WERI-Rb-1 (cell line): ENCODE results near the gene IFNA17.

Experiments
- DNase-seq: peaks from one replicate; pipeline ENCODE4 v3.0.0-alpha.2; 2020
- H3K27ac ChIP-seq: fragments of 250-450 bp; sonication (Bioruptor Pico); 2 replicates; pipeline ENCODE4 v1.5.1; 2020; ENCODE audit warnings: mild to moderate bottlenecking, moderate library complexity
- H3K27me3 ChIP-seq: fragments of 250-450 bp; sonication (Bioruptor Pico); 2 replicates; pipeline ENCODE4 v1.5.1; 2021; ENCODE audit warnings: mild to moderate bottlenecking, low read depth, moderate library complexity; ENCODE audit not compliant: insufficient read depth, severe bottlenecking
- H3K36me3 ChIP-seq: fragments of 250-450 bp; sonication (Bioruptor Pico); 2 replicates; pipeline ENCODE4 v1.5.1; 2020; ENCODE audit warnings: mild to moderate bottlenecking, moderate library complexity
- H3K4me3 ChIP-seq: 2 replicates; pipeline ENCODE4 v1.5.1; 2011; ENCODE audit warnings: low read depth, mild to moderate bottlenecking, control low read depth, low read length
- H3K9me3 ChIP-seq: fragments of 250-450 bp; sonication (Bioruptor Pico); 2 replicates; pipeline ENCODE4 v1.5.1; 2021; ENCODE audit warnings: mild to moderate bottlenecking, moderate library complexity; ENCODE audit not compliant: severe bottlenecking
- TF ChIP-seq, protein P1 (sequence below): IDR thresholded peaks from 2 replicates; pipeline ENCODE4 v1.5.1; 2011; ENCODE audit warnings: low read depth, mild to moderate bottlenecking, control low read depth, inconsistent platforms, low read length

IFNA17 gene

DNA sequence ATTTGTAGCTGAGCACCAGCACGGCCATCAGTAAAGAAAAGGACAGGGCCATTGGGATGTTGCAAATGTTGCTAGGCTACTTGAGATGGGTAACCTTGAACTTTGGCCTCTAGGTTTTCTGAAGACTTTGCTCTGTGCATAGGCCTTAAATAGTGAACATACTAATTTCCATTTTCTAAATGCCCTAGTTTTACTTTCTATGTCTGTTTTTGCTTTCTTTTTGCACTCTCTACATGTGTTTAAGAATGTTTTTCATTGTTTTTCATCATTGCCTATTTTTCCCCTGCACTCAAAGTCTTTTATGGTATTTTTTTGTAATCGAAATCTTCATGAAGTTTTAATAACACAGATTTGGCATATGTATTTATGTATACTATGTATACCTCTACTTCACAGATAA, at the start of gene IFNA17:
IFNA17 (minus strand) TSS at position 101 of the 400 bp plus-strand sequence; CDS start at position 52, 49 bp downstream.
- H3K27me3 ChIP-seq, result peaks cover 5% of the 10 kb centered on the region
- no peaks in the 10 kb centered on the region for H3K36me3 ChIP-seq
- TF ChIP-seq, protein P1, sequence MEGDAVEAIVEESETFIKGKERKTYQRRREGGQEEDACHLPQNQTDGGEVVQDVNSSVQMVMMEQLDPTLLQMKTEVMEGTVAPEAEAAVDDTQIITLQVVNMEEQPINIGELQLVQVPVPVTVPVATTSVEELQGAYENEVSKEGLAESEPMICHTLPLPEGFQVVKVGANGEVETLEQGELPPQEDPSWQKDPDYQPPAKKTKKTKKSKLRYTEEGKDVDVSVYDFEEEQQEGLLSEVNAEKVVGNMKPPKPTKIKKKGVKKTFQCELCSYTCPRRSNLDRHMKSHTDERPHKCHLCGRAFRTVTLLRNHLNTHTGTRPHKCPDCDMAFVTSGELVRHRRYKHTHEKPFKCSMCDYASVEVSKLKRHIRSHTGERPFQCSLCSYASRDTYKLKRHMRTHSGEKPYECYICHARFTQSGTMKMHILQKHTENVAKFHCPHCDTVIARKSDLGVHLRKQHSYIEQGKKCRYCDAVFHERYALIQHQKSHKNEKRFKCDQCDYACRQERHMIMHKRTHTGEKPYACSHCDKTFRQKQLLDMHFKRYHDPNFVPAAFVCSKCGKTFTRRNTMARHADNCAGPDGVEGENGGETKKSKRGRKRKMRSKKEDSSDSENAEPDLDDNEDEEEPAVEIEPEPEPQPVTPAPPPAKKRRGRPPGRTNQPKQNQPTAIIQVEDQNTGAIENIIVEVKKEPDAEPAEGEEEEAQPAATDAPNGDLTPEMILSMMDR, result no peak
- no peak within 1 kb of the TSS for H3K27ac ChIP-seq
- no peak for DNase-seq
- H3K4me3 ChIP-seq, result no peak within 1 kb of the TSS
- H3K9me3 ChIP-seq, result no peaks in the 10 kb centered on the region

DNA sequence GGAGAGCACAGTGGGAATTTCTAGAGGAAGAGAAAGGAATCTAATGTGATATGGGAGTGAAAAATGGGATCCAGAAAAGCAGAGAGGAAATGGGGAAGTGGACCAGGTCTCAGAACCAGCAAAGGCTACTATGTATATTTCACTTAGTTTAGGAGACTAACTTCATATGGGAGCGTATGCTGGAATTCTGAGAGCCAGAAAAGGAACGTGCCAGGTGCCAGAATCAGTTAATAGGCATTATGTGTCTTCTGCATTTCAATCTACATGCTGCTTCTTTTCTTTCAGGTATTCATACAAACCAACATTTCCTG, 40.3 kb upstream of the IFNA17 start:
- H3K9me3 ChIP-seq, result no peaks in the 10 kb centered on the region
- TF ChIP-seq, protein P1, result no peak
- no peak for DNase-seq
- H3K27ac ChIP-seq, result no peak overlapping the region
- H3K4me3 ChIP-seq, result no peak overlapping the region
- H3K36me3 ChIP-seq, result no peaks in the 10 kb centered on the region
- peaks cover 3% of the 10 kb centered on the region for H3K27me3 ChIP-seq

DNA sequence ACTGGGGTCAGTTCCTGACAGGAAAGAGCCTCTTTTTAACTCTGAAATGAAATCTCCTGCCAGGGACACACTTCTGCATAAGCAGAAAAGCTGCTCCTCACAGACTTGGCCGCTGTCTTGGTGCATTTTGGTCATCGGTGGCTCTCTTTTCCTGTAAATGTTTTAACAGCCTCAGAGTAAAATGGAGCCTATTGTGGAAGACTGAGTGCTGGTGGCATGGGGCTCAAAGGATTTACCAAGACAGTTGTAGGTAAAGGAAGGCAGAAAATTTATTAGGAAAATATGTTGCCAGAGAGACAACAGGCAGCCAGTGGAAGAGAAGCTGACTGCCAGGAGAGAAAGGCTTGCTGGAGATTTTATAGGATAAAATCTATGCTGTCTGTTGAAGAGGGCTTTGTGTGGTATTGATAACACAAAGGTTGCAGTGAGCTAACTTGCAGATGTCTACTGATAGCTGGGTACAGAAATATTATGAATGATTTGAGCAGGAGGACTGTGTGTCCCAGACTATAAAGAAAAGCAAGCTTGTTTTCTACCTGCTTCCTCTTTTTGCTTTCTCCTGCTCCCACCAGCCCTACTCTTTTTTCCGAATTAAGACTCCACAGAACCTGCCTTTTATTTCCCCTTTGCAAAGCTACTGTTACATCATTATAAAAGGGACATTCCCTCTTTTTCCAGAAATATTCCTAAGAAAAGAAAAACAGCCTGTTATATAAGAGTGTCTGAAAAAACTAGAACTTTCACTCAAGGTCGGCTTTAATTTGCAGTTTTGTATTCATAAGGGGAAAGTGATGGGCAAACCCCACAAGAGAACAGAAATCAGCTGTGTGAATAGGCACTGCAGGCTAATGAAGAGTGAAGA, 39.7 kb upstream of the IFNA17 start:
- peaks cover 3% of the 10 kb centered on the region for H3K27me3 ChIP-seq
- H3K27ac ChIP-seq, result no peak overlapping the region
- H3K4me3 ChIP-seq, result no peak overlapping the region
- DNase-seq, result no peak
- no peaks in the 10 kb centered on the region for H3K36me3 ChIP-seq
- TF ChIP-seq, protein P1, result no peak
- no peaks in the 10 kb centered on the region for H3K9me3 ChIP-seq

DNA sequence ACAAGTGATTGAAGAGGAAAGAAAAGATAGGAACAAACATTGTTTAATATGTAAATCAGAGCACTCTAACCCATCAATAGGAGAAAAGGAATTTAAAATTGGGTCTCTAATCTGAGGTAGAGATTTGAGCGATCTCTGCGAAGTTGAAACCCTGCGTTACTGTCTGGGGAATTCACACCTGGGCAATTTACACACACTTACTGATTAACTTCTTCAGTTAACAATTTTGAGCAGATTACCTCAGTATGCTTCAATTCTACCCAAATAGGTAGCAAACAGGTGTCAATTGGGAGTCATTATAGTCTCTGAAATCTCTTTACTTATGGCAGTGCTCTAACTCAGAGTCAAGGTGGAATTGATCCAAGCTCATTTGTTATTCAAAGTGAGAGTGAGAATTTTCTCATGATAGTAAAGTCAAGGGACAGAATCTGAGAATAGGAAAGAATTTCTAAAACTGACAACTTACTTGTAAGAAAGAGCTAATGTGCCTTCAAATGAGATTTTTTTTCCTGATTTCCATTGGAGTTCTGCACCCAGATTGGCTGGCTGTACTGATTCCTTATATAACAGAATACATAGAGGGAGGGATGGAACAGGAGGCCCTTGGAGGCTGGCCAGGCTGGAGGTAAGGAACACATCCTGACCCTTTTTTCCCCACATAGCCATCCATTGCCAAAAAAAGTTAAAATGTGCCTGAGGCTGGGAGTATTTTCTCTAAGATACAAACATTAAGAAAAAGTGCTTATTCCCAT, 38.9 kb upstream of the IFNA17 start:
- Histone ChIP-seq H3K4me3 (no peak overlapping the region), H3K9me3 (no peaks in the 10 kb centered on the region), H3K27ac (no peak overlapping the region), H3K27me3 (peaks cover 3% of the 10 kb centered on the region), H3K36me3 (no peaks in the 10 kb centered on the region)
- TF ChIP-seq, protein P1, result no peak
- no peak for DNase-seq

DNA sequence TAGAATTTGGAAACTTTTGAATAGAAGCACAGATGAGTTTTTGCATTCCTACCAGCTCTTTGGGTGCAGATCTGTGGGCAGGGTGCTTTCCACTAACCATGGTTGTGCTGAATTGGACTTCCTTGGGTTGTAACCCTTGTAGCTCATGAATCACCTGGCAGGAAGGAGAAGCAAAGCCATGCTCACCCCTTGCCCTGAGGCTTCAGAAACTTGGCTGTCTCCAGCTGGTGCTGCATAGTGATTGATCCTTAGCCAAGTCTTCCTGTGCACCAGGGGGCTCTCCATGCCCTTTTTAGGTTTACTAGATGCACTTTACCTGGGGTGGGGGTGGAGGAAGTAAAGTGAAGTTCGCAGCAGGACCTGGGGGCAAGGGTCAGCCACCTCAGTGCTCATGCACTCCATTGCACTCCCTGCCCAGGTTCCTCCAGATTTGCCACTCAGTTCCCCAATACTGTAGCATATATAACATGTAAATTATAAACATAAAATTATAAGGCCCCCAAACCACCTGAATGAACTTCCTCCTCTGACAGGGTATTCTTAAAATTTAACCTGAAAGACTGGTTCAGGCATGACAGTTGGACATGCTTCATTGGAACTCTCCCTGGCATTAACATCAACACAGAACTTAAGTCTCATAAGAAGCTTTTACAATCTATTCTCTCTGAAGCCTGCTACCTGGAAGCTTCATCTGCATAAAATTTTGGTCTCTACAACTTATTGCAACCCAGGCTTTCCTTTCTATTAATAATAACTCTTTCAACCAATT, 37.6 kb upstream of the IFNA17 start:
- TF ChIP-seq, protein P1, result no peak
- H3K9me3 ChIP-seq, result no peaks in the 10 kb centered on the region
- no peak overlapping the region for H3K4me3 ChIP-seq
- no peak for DNase-seq
- H3K27me3 ChIP-seq, result peaks cover 3% of the 10 kb centered on the region
- no peaks in the 10 kb centered on the region for H3K36me3 ChIP-seq
- no peak overlapping the region for H3K27ac ChIP-seq
